Right renal pelvis (tissue), 4 donors: ENCODE data around the gene SPI1. TPM values are rescaled to one million over a fixed set of nuclear protein-coding genes. Genes with fewer than 3 reads are reported as not detected.
A peak's percentile ranks its signal among the peaks of the same experiment; 100 is the strongest.

Experiments
- DNase-seq, 4 donors: peaks; one replicate each; pipeline ENCODE4 v3.0.0-alpha.2; 2013; ENCODE audit warnings: low read depth in 4 of 4, low spot score in 3 of 4, missing footprints in 1 of 4
- polyA plus RNA-seq, 4 donors: library from polyadenylated mRNA; unstranded; fragments of 120-200 nt; gene quantifications; one replicate each; pipeline ENCODE4 v1.2.1, GENCODE V29; 2013; ENCODE audit not compliant: insufficient read length in 4 of 4

Gene SPI1
- 1 to 10 TPM; 2.7 to 3.7 (median 3.4) TPM for polyA plus RNA-seq

DNA sequence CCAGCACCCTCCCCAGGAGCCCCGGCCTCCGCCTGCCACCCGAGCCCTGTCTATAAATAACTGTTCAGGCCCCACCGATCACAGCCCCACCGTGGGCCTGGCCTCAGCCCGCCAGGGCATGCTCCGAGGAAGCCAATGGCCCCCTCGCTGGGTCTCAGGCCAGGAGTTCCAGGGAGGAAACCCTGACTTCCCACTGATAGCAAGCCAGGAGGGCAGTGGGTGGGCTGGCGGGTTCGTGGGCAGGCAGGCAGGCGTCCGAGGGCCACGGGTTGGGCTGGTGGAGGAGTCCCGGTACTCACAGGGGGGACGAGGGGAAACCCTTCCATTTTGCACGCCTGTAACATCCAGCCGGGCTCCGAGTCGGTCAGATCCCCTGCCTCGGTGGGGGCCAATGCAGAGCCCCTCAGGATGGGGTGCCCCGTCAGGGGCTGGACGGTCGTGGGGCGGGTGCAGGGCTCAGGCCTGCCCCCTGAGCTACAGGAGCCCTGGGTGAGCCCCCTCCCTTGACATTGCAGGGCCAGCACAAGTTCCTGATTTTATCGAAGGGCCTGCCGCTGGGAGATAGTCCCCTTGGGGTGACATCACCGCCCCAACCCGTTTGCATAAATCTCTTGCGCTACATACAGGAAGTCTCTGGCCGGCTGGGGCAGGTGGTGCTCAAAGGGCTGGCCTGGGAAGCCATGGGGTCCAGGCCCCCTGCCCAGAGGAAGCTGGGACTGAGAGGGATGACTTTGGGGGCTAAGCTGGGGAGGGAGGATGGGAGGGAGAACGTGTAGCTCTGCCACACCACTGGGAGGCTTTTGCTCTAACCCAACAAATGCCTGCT lies at the start of gene SPI1:
SPI1 (minus strand) TSS at position 538 of the 826 bp plus-strand sequence; CDS start at position 344, 194 bp downstream.
- DNase-seq = no peak

- peak; percentile 95 to 98 (median 96) for DNase-seq
These were observed 48.0 kb upstream of the SPI1 start, which contains the start of gene PSMC3 for GRCh38 chr11:47426062-47426956. Gene PSMC3 (minus strand): TSS chr11:47426439. CDS start chr11:47426279, 160 bp downstream.

DNA sequence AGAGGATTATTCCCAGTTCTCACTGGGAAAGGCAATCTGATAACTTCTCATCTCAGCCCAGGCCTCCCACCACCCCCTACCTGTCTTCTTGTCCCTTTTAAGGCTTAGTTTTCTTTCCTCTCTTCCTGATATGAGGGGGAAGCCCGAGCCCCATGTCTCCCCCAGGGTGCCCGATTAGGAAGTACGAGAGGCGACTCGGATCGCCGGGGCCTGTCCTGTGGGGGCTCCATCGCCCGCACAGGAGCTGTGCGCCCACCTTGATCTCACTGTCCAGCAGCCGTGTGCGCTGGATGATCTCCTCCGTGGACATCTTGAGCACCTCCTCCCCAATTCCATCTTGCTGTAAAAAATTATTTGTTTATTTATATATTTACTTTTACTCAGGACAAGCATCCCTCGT lies 47.3 kb upstream of the SPI1 start:
- no peak for DNase-seq

DNA sequence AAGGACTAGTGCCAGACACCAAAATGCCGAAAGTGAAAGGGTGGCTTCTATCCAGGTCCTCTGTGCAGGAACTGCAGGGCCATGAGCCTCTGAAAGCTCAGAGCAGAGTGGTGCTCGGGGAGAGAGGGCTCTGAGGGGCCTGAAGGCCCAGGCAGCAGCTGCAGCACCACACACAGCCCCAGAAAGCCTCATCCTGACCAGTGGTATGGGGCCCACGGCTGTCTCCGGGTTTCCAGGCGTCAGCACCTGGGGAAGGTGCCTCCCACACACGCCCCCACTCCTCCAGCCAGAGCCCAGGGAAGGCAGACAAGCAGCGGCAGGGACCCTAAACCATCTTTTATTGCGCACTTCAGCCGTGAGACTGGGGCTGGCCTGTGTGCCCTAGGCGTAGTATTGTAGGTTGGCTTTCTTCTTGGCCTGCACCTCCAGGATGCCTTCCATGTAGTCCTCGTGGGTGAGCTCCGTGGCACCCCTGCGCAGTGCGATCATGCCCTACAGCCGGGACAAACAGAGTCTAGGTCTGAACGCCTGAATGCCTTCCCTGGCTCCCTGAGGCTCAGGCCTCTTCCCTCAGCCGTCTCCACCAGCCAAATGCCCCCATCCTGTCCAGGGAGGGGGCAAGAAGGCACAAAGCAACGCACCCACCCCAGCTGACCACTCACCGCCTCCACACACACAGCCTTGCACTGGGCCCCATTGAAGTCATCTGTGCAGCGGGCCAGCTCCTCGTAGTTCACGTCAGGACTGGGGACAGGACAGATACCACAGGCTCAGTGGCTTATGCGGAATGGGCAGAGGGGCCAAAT lies 40.3 kb upstream of the SPI1 start:
- DNase-seq = no peak

GRCh38 chr11:47417712-47418111 lies 39.4 kb upstream of the SPI1 start:
- no peak for DNase-seq

- DNase-seq = no peak
These were observed 37.7 kb upstream of the SPI1 start for GRCh38 chr11:47415949-47416472.

- DNase-seq = no peak
These were observed 36.9 kb upstream of the SPI1 start for GRCh38 chr11:47415091-47415854.

GRCh38 chr11:47414685-47415070 lies 36.3 kb upstream of the SPI1 start:
- DNase-seq = no peak

DNA sequence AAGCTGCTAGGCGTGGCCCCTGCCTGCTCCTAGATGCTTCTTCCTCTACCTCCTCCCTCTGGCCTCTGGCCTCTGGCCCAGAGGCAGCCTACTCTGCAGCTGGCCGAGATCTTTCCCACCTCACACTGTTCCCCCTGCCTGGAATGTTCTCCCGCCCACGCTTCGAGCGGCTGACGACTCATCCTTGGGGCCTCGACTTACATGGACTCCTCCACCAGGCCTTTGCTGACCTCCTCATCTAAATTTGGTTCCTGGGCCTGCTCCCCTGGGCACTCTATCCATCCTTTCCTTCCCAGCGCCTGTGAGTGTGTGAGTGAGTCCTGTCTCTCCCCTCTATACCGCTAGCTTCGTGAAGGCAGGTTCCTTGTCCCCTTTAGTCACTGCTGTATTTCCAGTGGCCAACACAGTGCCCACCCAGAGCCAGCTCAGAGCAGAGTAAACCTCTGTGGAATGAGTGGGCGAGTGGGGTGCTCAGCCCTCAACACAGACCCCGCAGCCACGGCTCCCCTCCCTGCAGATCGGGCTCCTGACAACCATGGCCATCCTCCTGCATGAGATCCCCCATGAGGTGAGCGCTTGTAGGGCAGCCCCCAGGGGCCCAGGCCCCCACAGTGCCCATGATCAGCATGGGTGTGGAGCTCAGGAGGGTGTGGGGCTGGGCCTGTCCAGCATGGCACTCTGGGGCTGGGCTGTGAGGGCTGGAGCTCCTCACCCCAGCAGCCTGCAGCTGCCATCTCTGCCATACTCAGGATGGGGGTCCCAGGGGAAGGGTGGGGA lies 35.7 kb upstream of the SPI1 start:
- DNase-seq = no peak

GRCh38 chr11:47413351-47413750 lies 35.0 kb upstream of the SPI1 start:
- DNase-seq = no peak

GRCh38 chr11:47411884-47412746 lies 33.8 kb upstream of the SPI1 start:
- DNase-seq = no peak

- DNase-seq = no peak
These were observed 32.3 kb upstream of the SPI1 start for GRCh38 chr11:47410370-47411264.

GRCh38 chr11:47409440-47410369 lies 31.4 kb upstream of the SPI1 start:
- DNase-seq = no peak

GRCh38 chr11:47408598-47409439 lies 30.5 kb upstream of the SPI1 start:
- peak in 2 of 4 donors; percentile 54 to 57 for DNase-seq
